K562 (cell line): Measurements from ENCODE around the gene WDR35. TPM values are rescaled to one million over a fixed set of nuclear protein-coding genes. Genes with fewer than 3 reads are reported as not detected.

ENCODE experiments used
- ATAC-seq: fragments of 200-7000 bp; cut with Tn5 transposase; 3 replicates; pipeline ENCODE4 v1.9.1; 2020; ENCODE audit warnings: moderate library complexity
- BruUV-seq: library from RNA; stranded (reverse); fragments of 400-500 nt; replicated peaks from 2 replicates; lab custom pipeline; 2021; lab: Mats Ljungman, UMichigan
- CTCF ChIA-PET: fragments of 300-600 bp; formaldehyde crosslinking; extraction: SDS; loops from one replicate; lab custom pipeline; 2021; ENCODE audit warnings: low intra/inter-chr PET ratio; lab: Yijun Ruan, JAX
- POLR2A ChIA-PET: fragments of 300-600, 350-650 bp; sonication (Branson Sonifier 250); formaldehyde crosslinking; extraction: SDS; loops from one replicate; lab custom pipeline; 2021; ENCODE audit warnings: antibody characterized with exemption, inconsistent platforms; lab: Yijun Ruan, JAX
- DNase-seq, 4 experiments: peaks; one replicate each; pipeline versions ENCODE4 v3.0.0 to v3.0.0-alpha.2; 2011 to 2018; ENCODE audit warnings: low spot score in 3 of 4, mixed read lengths in 3 of 4; ENCODE audit errors: extremely low read depth in 1 of 4
- FAIRE-seq: peaks from 2 replicates; lab custom pipeline; 2011; peaks lifted over from hg19 to GRCh38; lab: Jason Lieb, UNC
- H2AFZ ChIP-seq: 2 replicates; pipeline ENCODE4 v1.6.0; 2011; ENCODE audit warnings: low read depth, low read length, control low read depth, inconsistent platforms
- H3K27ac ChIP-seq: fragments of 200-600 bp; 3 replicates; pipeline ENCODE4 v1.8.0; 2011; ENCODE audit warnings: low read depth, mild to moderate bottlenecking, control low read depth, inconsistent platforms, low read length, moderate library complexity, mixed read lengths; ENCODE audit errors: extremely low read depth
- H3K27me3 ChIP-seq, 2 experiments: fragments of 300-600 bp in 1 of 2; 2 replicates in 1 of 2; 3 replicates in 1 of 2; pipeline versions ENCODE4 v1.6.0 to v1.8.0; 2011; ENCODE audit warnings: inconsistent platforms in 2 of 2, low read length in 2 of 2, mild to moderate bottlenecking in 1 of 2, mixed read lengths in 1 of 2, moderate library complexity in 1 of 2; ENCODE audit not compliant: control insufficient read depth in 2 of 2, insufficient read depth in 2 of 2
- H3K36me3 ChIP-seq: fragments of 300-600 bp; 3 replicates; pipeline ENCODE4 v1.8.0; 2011; ENCODE audit warnings: mild to moderate bottlenecking, low read length, inconsistent platforms; ENCODE audit not compliant: control insufficient read depth, insufficient read depth
- H3K4me1 ChIP-seq, 2 experiments: fragments of 200-600 bp in 1 of 2; replicated peaks in 1 of 2; 2 replicates in 1 of 2; 3 replicates in 1 of 2; pipeline versions ENCODE4 v1.5.1 to v1.8.0; 2011; ENCODE audit warnings: inconsistent platforms in 2 of 2, low read length in 2 of 2, mild to moderate bottlenecking in 1 of 2, mixed read lengths in 1 of 2, moderate library complexity in 1 of 2; ENCODE audit not compliant: control insufficient read depth in 2 of 2, insufficient read depth in 2 of 2
- H3K4me2 ChIP-seq: 2 replicates; pipeline ENCODE4 v1.6.1; 2011; ENCODE audit warnings: low read length, control low read depth, inconsistent platforms, mixed read lengths; ENCODE audit not compliant: insufficient read depth
- H3K4me3 ChIP-seq: fragments of 200-600 bp; sonication (generic), shearing (Covaris generic); 2 replicates; pipeline ENCODE4 v1.5.1; 2016; ENCODE audit warnings: control low read depth, inconsistent platforms
- H3K79me2 ChIP-seq: fragments of 200-600 bp; 3 replicates; pipeline ENCODE4 v1.8.0; 2011; ENCODE audit warnings: low read length, inconsistent platforms; ENCODE audit not compliant: control insufficient read depth, insufficient read depth
- H3K9ac ChIP-seq, 2 experiments: 2 replicates each; pipeline versions ENCODE4 v1.6.0 to v1.6.1; 2011; ENCODE audit warnings: low read depth in 2 of 2, low read length in 2 of 2, control low read depth in 1 of 2, inconsistent platforms in 1 of 2, mild to moderate bottlenecking in 1 of 2, mixed read lengths in 1 of 2; ENCODE audit not compliant: insufficient read depth in 1 of 2
- H3K9me1 ChIP-seq: one replicate; pipeline ENCODE4 v1.6.0; 2011; ENCODE audit warnings: inconsistent platforms, mild to moderate bottlenecking, low read length, moderate library complexity; ENCODE audit not compliant: control insufficient read depth, insufficient read depth
- H3K9me3 ChIP-seq: replicated peaks from 2 replicates; pipeline ENCODE4 v1.5.1; 2011; ENCODE audit warnings: low read depth, low read length, inconsistent platforms; ENCODE audit not compliant: control insufficient read depth, insufficient read depth
- H4K20me1 ChIP-seq: replicated peaks from 2 replicates; pipeline ENCODE4 v1.6.1; 2011; ENCODE audit warnings: low read length, inconsistent platforms, mixed read lengths; ENCODE audit not compliant: control insufficient read depth, insufficient read depth
- AFF4 ChIP-seq: sonication (generic); formaldehyde crosslinking; IDR thresholded peaks from 2 replicates; pipeline ENCODE4 v1.8.0; 2023; ENCODE audit warnings: mild to moderate bottlenecking, missing genetic modification reagents
- CHD2 ChIP-seq: IDR thresholded peaks from 2 replicates; pipeline ENCODE4 v1.6.1; 2011; ENCODE audit warnings: low read depth, low read length
- ETV6 ChIP-seq, 3 experiments: fragments of 150-350 bp in 1 of 3; sonication (generic) in 1 of 3; formaldehyde crosslinking in 1 of 3; IDR thresholded peaks; 2 replicates each; pipeline versions ENCODE4 v1.6.1 to v1.8.0; 2014 to 2022; ENCODE audit warnings: borderline replicate concordance in 2 of 3, low read depth in 2 of 3, antibody characterized with exemption in 1 of 3, low read length in 1 of 3, mild to moderate bottlenecking in 1 of 3, missing genetic modification reagents in 1 of 3
- FOXK1 ChIP-seq: sonication (generic); formaldehyde crosslinking; IDR thresholded peaks from 2 replicates; pipeline ENCODE4 v1.8.0; 2022; ENCODE audit warnings: missing genetic modification reagents, mild to moderate bottlenecking, borderline replicate concordance
- FUS ChIP-seq: fragments of 200-400 bp; formaldehyde crosslinking; optimal IDR thresholded peaks from 2 replicates; pipeline ENCODE3; 2017; ENCODE audit warnings: low read depth, low read length
- HDAC1 ChIP-seq, 2 experiments: fragments of 450-650 bp; IDR thresholded peaks; 2 replicates each; pipeline ENCODE4 v1.6.1; 2016 to 2017; ENCODE audit warnings: inconsistent platforms in 1 of 2, mild to moderate bottlenecking in 1 of 2, moderate library complexity in 1 of 2
- LARP7 ChIP-seq: fragments of 450-650 bp; IDR thresholded peaks from 2 replicates; pipeline ENCODE4 v1.6.1; 2016
- SAFB2 ChIP-seq: fragments of 200-400 bp; formaldehyde crosslinking; IDR thresholded peaks from 2 replicates; pipeline ENCODE4 v1.6.1; 2018; ENCODE audit warnings: borderline replicate concordance, low read length, low read depth, moderate library complexity; ENCODE audit not compliant: severe bottlenecking
- SP1 ChIP-seq: sonication (generic); formaldehyde crosslinking; IDR thresholded peaks from 2 replicates; pipeline ENCODE4 v1.8.1; 2022; ENCODE audit warnings: mild to moderate bottlenecking, missing genetic modification reagents
- STAG1 ChIP-seq: sonication (generic); formaldehyde crosslinking; IDR thresholded peaks from 2 replicates; pipeline ENCODE4 v1.5.0; 2020; ENCODE audit warnings: missing genetic modification reagents, borderline replicate concordance
- XRCC5 ChIP-seq: fragments of 200-400 bp; formaldehyde crosslinking; IDR thresholded peaks from 2 replicates; pipeline ENCODE4 v1.6.1; 2017; ENCODE audit warnings: low read depth, mild to moderate bottlenecking, low read length
- WGBS: fragments of 100-300 bp; shearing (Covaris generic); methylation state at CpG from one replicate; pipeline ENCODE4 v1.1.6; 2016; ENCODE audit warnings: low coverage, mixed read lengths; ENCODE audit not compliant: insufficient coverage; ENCODE audit errors: missing lambda C conversion rate; 5-methylcytosine and 5-hydroxymethylcytosine counted together
- in situ Hi-C: fragments of 300-500 bp; cut with MboI; formaldehyde crosslinking; loops from 4 replicates; pipeline ENCODE4 v1.15.0; 2018; ENCODE audit warnings: inconsistent platforms, mixed read lengths
- intact Hi-C: fragments of 100-400 bp; cut with micrococcal nuclease; formaldehyde crosslinking; loops from 2 replicates; pipeline ENCODE4 v1.14.2; 2022
- polyA plus RNA-seq, 8 experiments: library from polyadenylated mRNA; depleted of rRNA in 4 of 8; stranded (reverse) in 5 of 8; unstranded in 3 of 8; fragments of >200 nt; fragmentation: Nextera tagmentation in 2 of 8; fragmentation: Illumina TruSeq in 1 of 8; extraction: Ambion mirVana in 2 of 8; extraction: Trizol in 1 of 8; gene quantifications; 2 replicates each; pipeline versions ENCODE4 v1.2.1 to v1.2.3, GENCODE V29; 2011 to 2014; ENCODE audit warnings: inconsistent platforms in 1 of 8, missing spikeins in 1 of 8
- total RNA-seq, 7 experiments: library from RNA; depleted of rRNA in 6 of 7; stranded (reverse); fragments of >200 nt in 6 of 7; fragmentation: Illumina TruSeq in 2 of 7; extraction: Trizol in 2 of 7; gene quantifications; 2 replicates each; pipeline versions ENCODE4 v1.2.1 to v1.2.3, GENCODE V29; 2011 to 2021; ENCODE audit warnings: low replicate concordance in 1 of 7
- TF ChIP-seq, protein P1 (sequence below): fragments of 250-450 bp; sonication (Bioruptor Pico); IDR thresholded peaks from 2 replicates; pipeline ENCODE4 v1.5.1; 2021; ENCODE audit warnings: mild to moderate bottlenecking
- TF ChIP-seq, protein P2 (sequence below): fragments of 450-650 bp; IDR thresholded peaks from 2 replicates; pipeline ENCODE4 v1.6.1; 2016; ENCODE audit warnings: antibody characterized with exemption
- TF ChIP-seq, protein P3 (sequence below): fragments of 250-450 bp; sonication (Bioruptor Pico); IDR thresholded peaks from 2 replicates; pipeline ENCODE4 v1.4.0; 2020; ENCODE audit warnings: mild to moderate bottlenecking, moderate library complexity

WDR35 gene
- total and polyA plus RNA-seq, 9 of the 15 experiments (the other 6 are each of a cell fraction or from before 2014, with no cell fraction given): 3.3 to 13.1 (median 8.0) TPM

DNA sequence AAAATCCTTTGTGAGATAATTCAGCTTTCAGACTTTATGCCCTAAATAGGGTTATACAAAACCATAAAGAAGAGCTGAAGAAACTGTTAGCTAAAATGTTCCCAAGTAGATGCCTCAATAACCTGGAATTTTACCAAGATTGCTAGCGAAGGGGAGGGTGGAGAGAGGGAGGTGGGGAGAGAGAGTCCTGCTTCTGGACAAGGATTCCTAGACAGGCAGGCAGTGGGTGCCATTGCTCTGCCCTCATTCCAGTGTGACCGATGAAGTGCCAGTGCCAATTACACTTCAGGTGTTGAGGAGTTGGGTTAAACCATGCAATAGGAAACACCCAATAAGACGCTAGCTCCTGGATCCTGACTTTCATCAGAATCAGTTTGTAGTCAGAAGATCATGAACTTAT is 43.4 kb upstream of the WDR35 start:
- POLR2A ChIA-PET: interaction anchor here (0.9 to 3.8 kb wide), 2 partner anchors 11 to 18 kb away, joined by 3 to 19 read pairs; no protein-coding TSS in a partner anchor
- 89% methylated on average over 3 of the region's 3 CpGs for WGBS
- H3K79me2 ChIP-seq: no peaks in the 10 kb centered on the region
- no peaks in the 10 kb centered on the region for H3K27me3 ChIP-seq
- no peak overlapping the region for H3K27ac ChIP-seq
- no TSS peak for BruUV-seq
- intact Hi-C loops: no loop called here
- DNase-seq: no peak
- H4K20me1 ChIP-seq: no peaks in the 10 kb centered on the region; the same call in 1 of the 2 replicates
- no peak overlapping the region for H3K9ac ChIP-seq
- CTCF ChIA-PET: no interaction called here
- TF ChIP-seq AFF4 (CRISPR knock-in tag) (no peak), ETV6 (IDR thresholded peaks at IDR 0.05; ENCODE audit: borderline replicate concordance in 1 of 2, low read depth in 2 of 2, low read length in 1 of 2) (no peak), ETV6 (CRISPR knock-in tag; IDR thresholded peaks at IDR 0.05; ENCODE audit: borderline replicate concordance) (no peak), SAFB2 (no peak), HDAC1 (IDR thresholded peaks at IDR 0.05) (no peak), SP1 (CRISPR knock-in tag) (no peak), STAG1 (CRISPR knock-in tag) (no peak), CHD2 (no peak), LARP7 (no peak), FUS (no peak), XRCC5 (no peak), FOXK1 (CRISPR knock-in tag) (no peak)
- TF ChIP-seq, protein P1, sequence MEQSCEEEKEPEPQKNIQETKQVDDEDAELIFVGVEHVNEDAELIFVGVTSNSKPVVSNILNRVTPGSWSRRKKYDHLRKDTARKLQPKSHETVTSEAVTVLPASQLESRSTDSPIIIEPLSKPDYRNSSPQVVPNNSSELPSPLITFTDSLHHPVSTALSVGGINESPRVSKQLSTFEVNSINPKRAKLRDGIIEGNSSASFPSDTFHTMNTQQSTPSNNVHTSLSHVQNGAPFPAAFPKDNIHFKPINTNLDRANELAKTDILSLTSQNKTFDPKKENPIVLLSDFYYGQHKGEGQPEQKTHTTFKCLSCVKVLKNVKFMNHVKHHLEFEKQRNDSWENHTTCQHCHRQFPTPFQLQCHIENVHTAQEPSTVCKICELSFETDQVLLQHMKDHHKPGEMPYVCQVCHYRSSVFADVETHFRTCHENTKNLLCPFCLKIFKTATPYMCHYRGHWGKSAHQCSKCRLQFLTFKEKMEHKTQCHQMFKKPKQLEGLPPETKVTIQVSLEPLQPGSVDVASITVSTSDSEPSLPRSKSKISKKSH (CRISPR knock-in tag): no peak
- TF ChIP-seq, protein P2, sequence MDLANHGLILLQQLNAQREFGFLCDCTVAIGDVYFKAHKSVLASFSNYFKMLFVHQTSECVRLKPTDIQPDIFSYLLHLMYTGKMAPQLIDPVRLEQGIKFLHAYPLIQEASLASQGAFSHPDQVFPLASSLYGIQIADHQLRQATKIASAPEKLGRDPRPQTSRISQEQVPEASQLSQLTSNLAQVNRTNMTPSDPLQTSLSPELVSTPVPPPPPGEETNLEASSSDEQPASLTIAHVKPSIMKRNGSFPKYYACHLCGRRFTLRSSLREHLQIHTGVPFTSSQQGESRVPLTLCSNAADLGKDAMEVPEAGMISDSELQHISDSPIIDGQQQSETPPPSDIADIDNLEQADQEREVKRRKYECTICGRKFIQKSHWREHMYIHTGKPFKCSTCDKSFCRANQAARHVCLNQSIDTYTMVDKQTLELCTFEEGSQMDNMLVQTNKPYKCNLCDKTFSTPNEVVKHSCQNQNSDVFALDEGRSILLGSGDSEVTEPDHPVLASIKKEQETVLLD: no peak
- TF ChIP-seq, protein P3, sequence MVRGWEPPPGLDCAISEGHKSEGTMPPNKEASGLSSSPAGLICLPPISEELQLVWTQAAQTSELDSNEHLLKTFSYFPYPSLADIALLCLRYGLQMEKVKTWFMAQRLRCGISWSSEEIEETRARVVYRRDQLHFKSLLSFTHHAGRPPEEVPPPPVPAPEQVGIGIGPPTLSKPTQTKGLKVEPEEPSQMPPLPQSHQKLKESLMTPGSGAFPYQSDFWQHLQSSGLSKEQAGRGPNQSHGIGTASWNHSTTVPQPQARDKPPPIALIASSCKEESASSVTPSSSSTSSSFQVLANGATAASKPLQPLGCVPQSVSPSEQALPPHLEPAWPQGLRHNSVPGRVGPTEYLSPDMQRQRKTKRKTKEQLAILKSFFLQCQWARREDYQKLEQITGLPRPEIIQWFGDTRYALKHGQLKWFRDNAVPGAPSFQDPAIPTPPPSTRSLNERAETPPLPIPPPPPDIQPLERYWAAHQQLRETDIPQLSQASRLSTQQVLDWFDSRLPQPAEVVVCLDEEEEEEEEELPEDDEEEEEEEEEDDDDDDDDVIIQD (CRISPR knock-in tag): no peak
- TF ChIP-seq, all 486 proteins: peak for 0
- H3K9me3 ChIP-seq: no peaks in the 10 kb centered on the region
- H3K4me1 ChIP-seq: no peaks in the 10 kb centered on the region; a peak in 1 of 5 replicates
- FAIRE-seq (no peak), ATAC-seq (no peak)
- peaks cover 85% of the 10 kb centered on the region for H3K36me3 ChIP-seq
- no peaks in the 10 kb centered on the region for H3K9me1 ChIP-seq
- in situ Hi-C loops: no loop called here
- H3K4me2 ChIP-seq: no peak overlapping the region
- no peak overlapping the region for H2AFZ ChIP-seq
- H3K4me3 ChIP-seq: no peak overlapping the region
